Naive B cell (primary cell): ENCODE measurements around the gene SPARC. TPM values are rescaled to one million over a fixed set of nuclear protein-coding genes. Genes with fewer than 3 reads are reported as not detected.

Experiments
- ATAC-seq, 2 donors: fragments of 150-1000 bp; cut with Tn5 transposase; 2 replicates each; pipeline ENCODE4 v1.10.0; 2021; ENCODE audit warnings: low read depth in 2 of 2, mild to moderate bottlenecking in 2 of 2, moderate library complexity in 2 of 2
- DNase-seq: peaks from one replicate; pipeline ENCODE4 v3.0.0; 2022
- H3K27ac Mint-ChIP-seq, 6 donors: one replicate each; pipeline ENCODE4 v1.8.0; 2020 to 2022; ENCODE audit warnings: mild to moderate bottlenecking in 6 of 6, mixed read lengths in 6 of 6, moderate library complexity in 5 of 6, inconsistent platforms in 2 of 6
- H3K27me3 Mint-ChIP-seq, 3 donors: one replicate each; pipeline ENCODE4 v1.8.0; 2021 to 2022; ENCODE audit warnings: mixed read lengths in 3 of 3, mild to moderate bottlenecking in 1 of 3
- H3K36me3 Mint-ChIP-seq, 2 donors: one replicate each; pipeline ENCODE4 v1.8.0; 2020 to 2022; ENCODE audit warnings: mixed read lengths in 2 of 2, inconsistent platforms in 1 of 2, mild to moderate bottlenecking in 1 of 2
- H3K4me1 Mint-ChIP-seq, 3 donors: one replicate each; pipeline ENCODE4 v1.8.0; 2020 to 2022; ENCODE audit warnings: mixed read lengths in 3 of 3, inconsistent platforms in 1 of 3, mild to moderate bottlenecking in 1 of 3, moderate library complexity in 1 of 3
- H3K4me3 Mint-ChIP-seq, 8 donors: one replicate each; pipeline ENCODE4 v1.8.0; 2020 to 2022; ENCODE audit warnings: mild to moderate bottlenecking in 8 of 8, mixed read lengths in 8 of 8, moderate library complexity in 8 of 8, inconsistent platforms in 2 of 8
- H3K9me3 Mint-ChIP-seq, 7 donors: one replicate each; pipeline ENCODE4 v1.8.0; 2020 to 2022; ENCODE audit warnings: mixed read lengths in 7 of 7, mild to moderate bottlenecking in 5 of 7, inconsistent platforms in 2 of 7, moderate library complexity in 1 of 7
- polyA plus RNA-seq, 6 donors: library from polyadenylated mRNA; unstranded; fragments of 300-500 nt; fragmentation: Illumina TruSeq; gene quantifications; one replicate each; pipeline ENCODE4 v1.2.3, GENCODE V29; 2021; ENCODE audit warnings: low read depth in 6 of 6

The SPARC gene
- polyA plus RNA-seq, 6 donors from 2014 or later = 9.6 to 30.7 (median 24.7) TPM

- peaks cover 0 to 4% (median 0%) of the 10 kb centered on the region in 7 donors for H3K9me3 Mint-ChIP-seq
- ATAC-seq = no peak
- no peak overlapping the region for H3K27ac Mint-ChIP-seq
- H3K4me3 Mint-ChIP-seq = no peak overlapping the region
- H3K4me1 Mint-ChIP-seq = peaks cover 4 to 7% (median 5%) of the 10 kb centered on the region in 3 donors
- no peak for DNase-seq
- H3K36me3 Mint-ChIP-seq = no peaks in the 10 kb centered on the region
- H3K27me3 Mint-ChIP-seq = peaks cover 28 to 51% (median 43%) of the 10 kb centered on the region in 3 donors
These were observed 68.6 kb downstream of the SPARC start for GRCh38 chr5:151617841-151618710.

- no peak overlapping the region for H3K4me3 Mint-ChIP-seq
- peaks cover 8 to 13% (median 10%) of the 10 kb centered on the region in 3 donors for H3K4me1 Mint-ChIP-seq
- peaks cover 27 to 50% (median 43%) of the 10 kb centered on the region in 3 donors for H3K27me3 Mint-ChIP-seq
- H3K9me3 Mint-ChIP-seq = peaks cover 0 to 4% (median 0%) of the 10 kb centered on the region in 7 donors
- H3K36me3 Mint-ChIP-seq = no peaks in the 10 kb centered on the region
- DNase-seq = no peak
- H3K27ac Mint-ChIP-seq = no peak overlapping the region
- no peak for ATAC-seq
These were observed 69.3 kb downstream of the SPARC start for GRCh38 chr5:151617383-151617840.

- H3K36me3 Mint-ChIP-seq = no peaks in the 10 kb centered on the region
- H3K9me3 Mint-ChIP-seq = peaks cover 0 to 4% (median 0%) of the 10 kb centered on the region in 7 donors
- H3K27me3 Mint-ChIP-seq = peaks cover 26 to 33% (median 28%) of the 10 kb centered on the region in 3 donors
- no peak for DNase-seq
- H3K27ac Mint-ChIP-seq = no peak overlapping the region
- no peak overlapping the region for H3K4me3 Mint-ChIP-seq
- peaks cover 8 to 16% (median 15%) of the 10 kb centered on the region in 3 donors for H3K4me1 Mint-ChIP-seq
- no peak for ATAC-seq
These were observed 71.3 kb downstream of the SPARC start for GRCh38 chr5:151615431-151615830.

GRCh38 chr5:151614565-151614964 lies 72.2 kb downstream of the SPARC start:
- ATAC-seq (no peak), DNase-seq (no peak)
- H3K27me3 Mint-ChIP-seq = peaks cover 21 to 39% (median 28%) of the 10 kb centered on the region in 3 donors
- H3K4me1 Mint-ChIP-seq = peaks cover 8 to 16% (median 15%) of the 10 kb centered on the region in 3 donors
- no peak overlapping the region for H3K27ac Mint-ChIP-seq
- peaks cover 0 to 4% (median 0%) of the 10 kb centered on the region in 7 donors for H3K9me3 Mint-ChIP-seq
- H3K36me3 Mint-ChIP-seq = no peaks in the 10 kb centered on the region
- H3K4me3 Mint-ChIP-seq = no peak overlapping the region

GRCh38 chr5:151612689-151613427 lies 73.9 kb downstream of the SPARC start:
- DNase-seq = no peak
- H3K4me1 Mint-ChIP-seq = peaks cover 8 to 16% (median 15%) of the 10 kb centered on the region in 3 donors
- H3K4me3 Mint-ChIP-seq = peak overlapping the region in 2 of 8 donors; percentile 38 to 61
- H3K36me3 Mint-ChIP-seq = no peaks in the 10 kb centered on the region
- peaks cover 21 to 44% (median 34%) of the 10 kb centered on the region in 3 donors for H3K27me3 Mint-ChIP-seq
- ATAC-seq = no peak
- H3K27ac Mint-ChIP-seq = peak overlapping the region in 2 of 6 donors; percentile 49 to 78
- peaks cover 0 to 5% (median 0%) of the 10 kb centered on the region in 7 donors for H3K9me3 Mint-ChIP-seq

GRCh38 chr5:151611127-151611775 lies 75.5 kb downstream of the SPARC start:
- DNase-seq (no peak), ATAC-seq (no peak)
- no peak overlapping the region for H3K4me3 Mint-ChIP-seq
- H3K9me3 Mint-ChIP-seq = peaks cover 0 to 5% (median 0%) of the 10 kb centered on the region in 7 donors
- no peaks in the 10 kb centered on the region for H3K36me3 Mint-ChIP-seq
- H3K27ac Mint-ChIP-seq = no peak overlapping the region
- H3K27me3 Mint-ChIP-seq = peaks cover 16 to 33% (median 24%) of the 10 kb centered on the region in 3 donors
- H3K4me1 Mint-ChIP-seq = peaks cover 8 to 16% (median 15%) of the 10 kb centered on the region in 3 donors

Other genes starting within 250 kb of the SPARC start
- 1 to 10 TPM in 4 of 6 donors, under 1 TPM in 1, not detected in 1; 0.91 to 1.9 (median 1.4) TPM for gene SLC36A1, start 239.3 kb downstream of the SPARC start, polyA plus RNA-seq
- not detected for gene FAT2, start 95.6 kb downstream of the SPARC start, polyA plus RNA-seq
- gene ATOX1, start 71.7 kb upstream of the SPARC start, polyA plus RNA-seq = 10 to 100 TPM; 51.7 to 74.8 (median 59.4) TPM
- 100 to 1,000 TPM in 5 of 6 donors, 10 to 100 TPM in 1; 93.9 to 151 (median 135) TPM for gene G3BP1, start 85.0 kb upstream of the SPARC start, polyA plus RNA-seq
- gene GLRA1, start 237.9 kb upstream of the SPARC start, polyA plus RNA-seq = not detected